Epithelial cell of alveolus of lung (primary cell): ENCODE results near the gene ZNF595. TPM values are rescaled to one million over a fixed set of nuclear protein-coding genes. Genes with fewer than 3 reads are reported as not detected.

Experiments
- total RNA-seq: library from RNA; depleted of rRNA; stranded (reverse); fragments of >200 nt; gene quantifications from 2 replicates; pipeline ENCODE4 v1.2.1, GENCODE V29; 2015

ZNF595 gene
- 4.4 and 9.4 TPM in 2 replicates for total RNA-seq

GRCh38 chr4:52804-53479 lies at the start of gene ZNF595:
TSS of gene ZNF595 (plus strand) at chr4:53321. CDS start at chr4:53489, 168 bp downstream.

GRCh38 chr4:124275-125081 lies 71.4 kb downstream of the ZNF595 start, which contains the start of gene ZNF718:
TSS of gene ZNF718 (plus strand) at chr4:124501. CDS start at chr4:124671, 170 bp downstream.

Other genes with a start within 250 kb of the ZNF595 start
- 2.8 and 5.9 TPM in 2 replicates for gene ZNF718, start 71.2 kb downstream of the ZNF595 start, total RNA-seq